ENCODE measurements around the gene BRS3. TPM values are rescaled to one million over a fixed set of nuclear protein-coding genes. Genes with fewer than 3 reads are reported as not detected.

The BRS3 gene
- total RNA-seq, 1 experiment from 2014 or later: not detected

DNA sequence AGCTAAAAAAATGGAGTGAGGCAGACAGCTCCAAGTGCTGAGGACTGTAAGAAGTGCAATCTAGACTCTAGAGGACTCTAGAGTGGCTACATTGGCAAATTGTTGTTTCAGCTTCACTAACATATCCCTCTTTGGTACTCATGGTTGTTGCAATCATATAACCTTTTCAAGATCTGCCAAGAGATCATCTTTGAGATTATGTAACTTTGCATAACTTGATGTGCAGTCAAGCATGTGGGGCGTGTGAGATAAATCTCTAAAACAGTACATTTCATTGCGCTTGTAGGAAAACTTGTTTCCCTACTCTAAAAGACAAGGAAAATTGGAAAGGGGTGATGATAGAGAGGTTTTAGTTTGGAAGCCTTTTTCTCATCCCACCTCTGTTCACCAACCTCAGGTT is 11.2 kb upstream of the BRS3 start:
- Histone ChIP-seq H3K9me3 (no peaks in the 10 kb centered on the region), H3K4me3 (no peak overlapping the region), H3K27me3 (no peaks in the 10 kb centered on the region), H3K36me3 (no peaks in the 10 kb centered on the region)
- no peak for DNase-seq

DNA sequence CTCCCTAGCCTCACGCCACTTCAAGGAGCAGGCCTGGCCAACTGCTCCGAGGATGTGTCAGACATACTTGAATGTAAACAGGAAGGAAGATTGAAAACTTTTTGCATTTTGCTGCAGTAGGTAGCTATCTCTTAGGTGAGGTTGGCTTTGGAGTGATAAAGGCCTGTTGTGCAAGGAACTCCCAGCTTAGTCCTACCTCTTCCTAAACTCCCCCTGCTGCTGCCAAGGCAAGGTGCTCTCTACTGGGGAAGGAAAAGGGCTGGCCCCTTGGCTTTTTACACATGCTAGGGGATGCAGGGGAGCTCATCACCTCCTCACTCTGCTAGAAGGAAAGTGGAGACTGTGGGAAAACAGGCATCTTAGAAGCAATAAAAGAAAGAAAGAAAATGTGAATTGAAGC is 10.7 kb upstream of the BRS3 start:
- DNase-seq: no peak
- H3K27me3 ChIP-seq: no peaks in the 10 kb centered on the region
- H3K36me3 ChIP-seq: no peaks in the 10 kb centered on the region
- no peaks in the 10 kb centered on the region for H3K9me3 ChIP-seq
- H3K4me3 ChIP-seq: no peak overlapping the region

DNA sequence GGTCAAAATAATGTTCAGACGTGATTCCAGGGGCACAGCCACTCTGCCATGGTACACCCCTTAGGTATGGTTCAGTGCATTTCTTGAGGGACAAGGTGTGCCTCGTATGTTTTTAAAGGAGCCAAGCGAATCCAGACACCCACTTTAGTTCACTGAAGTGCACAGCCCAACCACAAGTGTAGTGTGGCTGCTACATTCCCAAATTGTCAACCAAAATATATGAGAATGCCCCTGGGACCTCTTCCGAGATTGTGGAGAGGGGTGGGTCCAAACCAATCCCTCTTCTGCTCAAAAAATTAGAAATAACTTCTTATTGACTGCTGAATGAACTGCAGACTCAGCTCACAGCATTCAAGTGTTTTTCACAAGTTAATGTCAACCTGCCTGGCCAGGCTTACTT is 7.4 kb upstream of the BRS3 start:
- no peaks in the 10 kb centered on the region for H3K27me3 ChIP-seq
- no peaks in the 10 kb centered on the region for H3K36me3 ChIP-seq
- DNase-seq: no peak
- no peak overlapping the region for H3K4me3 ChIP-seq
- no peaks in the 10 kb centered on the region for H3K9me3 ChIP-seq

DNA sequence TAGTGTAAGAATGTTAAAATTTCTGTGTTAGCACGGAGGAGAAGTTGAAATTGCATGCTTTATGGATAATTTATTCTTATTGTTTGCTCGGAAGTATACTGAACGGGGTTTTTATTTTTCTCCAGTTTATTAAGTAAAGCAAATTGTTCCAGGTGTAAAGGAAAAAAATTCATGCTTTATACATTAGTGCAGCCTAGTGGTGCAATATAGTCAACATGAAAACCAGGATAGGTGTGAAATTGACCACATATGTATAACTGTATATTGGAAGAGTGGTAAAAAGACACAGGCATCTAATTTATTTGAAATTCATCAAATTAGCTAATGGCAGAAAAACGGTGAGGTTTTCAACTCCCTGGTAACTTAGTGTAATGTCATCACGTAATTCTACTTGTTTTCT is 959 bp downstream of the BRS3 start:
- DNase-seq: no peak
- H3K4me3 ChIP-seq: no peak overlapping the region
- H3K36me3 ChIP-seq: no peaks in the 10 kb centered on the region
- peaks cover 17% of the 10 kb centered on the region; the same call in 1 of the 2 replicates for H3K27me3 ChIP-seq
- no peaks in the 10 kb centered on the region for H3K9me3 ChIP-seq

DNA sequence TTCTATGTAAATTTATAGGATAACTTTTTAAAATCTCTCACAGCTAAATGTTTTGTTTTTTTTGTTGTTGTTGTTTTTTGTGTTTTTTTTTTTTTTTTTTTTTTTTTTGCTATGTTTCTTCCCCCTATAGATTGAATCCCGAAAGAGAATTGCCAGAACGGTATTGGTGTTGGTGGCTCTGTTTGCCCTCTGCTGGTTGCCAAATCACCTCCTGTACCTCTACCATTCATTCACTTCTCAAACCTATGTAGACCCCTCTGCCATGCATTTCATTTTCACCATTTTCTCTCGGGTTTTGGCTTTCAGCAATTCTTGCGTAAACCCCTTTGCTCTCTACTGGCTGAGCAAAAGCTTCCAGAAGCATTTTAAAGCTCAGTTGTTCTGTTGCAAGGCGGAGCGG is 4.1 kb downstream of the BRS3 start:
- peaks cover 17% of the 10 kb centered on the region; the same call in 1 of the 2 replicates for H3K27me3 ChIP-seq
- no peak for DNase-seq
- no peaks in the 10 kb centered on the region for H3K36me3 ChIP-seq
- no peaks in the 10 kb centered on the region for H3K9me3 ChIP-seq
- H3K4me3 ChIP-seq: no peak overlapping the region

DNA sequence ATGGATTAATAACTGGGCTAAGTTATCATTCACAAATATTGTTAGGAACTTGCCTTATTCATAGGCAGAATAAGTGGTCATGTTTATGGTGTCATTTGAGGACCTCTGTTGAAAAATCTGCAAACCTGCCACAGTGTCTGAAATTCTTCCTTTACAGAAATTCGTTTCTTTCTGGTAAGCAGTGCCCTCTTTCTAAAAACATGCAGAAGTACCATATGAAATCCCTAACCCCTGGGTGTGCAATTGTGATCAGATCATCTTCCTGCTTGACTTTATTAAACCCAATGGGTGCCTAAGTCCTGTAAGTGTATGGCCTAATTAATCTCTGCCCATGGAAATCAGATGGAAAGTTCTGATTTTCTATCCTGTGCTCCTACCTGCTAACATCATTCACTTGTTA is 5.3 kb downstream of the BRS3 start:
- no peak overlapping the region for H3K4me3 ChIP-seq
- H3K27me3 ChIP-seq: peaks cover 17% of the 10 kb centered on the region; the same call in 1 of the 2 replicates
- H3K9me3 ChIP-seq: no peaks in the 10 kb centered on the region
- H3K36me3 ChIP-seq: no peaks in the 10 kb centered on the region
- no peak for DNase-seq

DNA sequence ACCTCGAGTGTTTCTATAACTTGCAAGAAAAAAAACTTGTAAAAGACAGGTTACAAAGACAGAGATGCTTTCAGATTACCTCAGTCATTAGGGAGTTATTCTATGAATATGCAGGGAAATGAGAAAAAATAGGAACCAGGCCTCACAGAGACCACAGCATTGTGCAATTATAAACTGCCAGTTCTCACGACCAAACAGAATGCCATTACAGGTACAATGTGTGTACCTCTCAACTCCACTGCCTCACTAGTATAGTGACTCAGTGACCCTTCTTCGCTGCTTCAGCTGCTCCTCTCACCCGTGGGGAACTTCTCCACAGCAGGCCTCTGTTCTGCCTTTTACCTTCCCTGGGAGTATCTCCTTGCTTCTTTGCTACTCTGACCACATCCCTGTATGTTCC is 7.3 kb downstream of the BRS3 start:
- Histone ChIP-seq H3K36me3 (peaks cover 5% of the 10 kb centered on the region), H3K9me3 (no peaks in the 10 kb centered on the region)

DNA sequence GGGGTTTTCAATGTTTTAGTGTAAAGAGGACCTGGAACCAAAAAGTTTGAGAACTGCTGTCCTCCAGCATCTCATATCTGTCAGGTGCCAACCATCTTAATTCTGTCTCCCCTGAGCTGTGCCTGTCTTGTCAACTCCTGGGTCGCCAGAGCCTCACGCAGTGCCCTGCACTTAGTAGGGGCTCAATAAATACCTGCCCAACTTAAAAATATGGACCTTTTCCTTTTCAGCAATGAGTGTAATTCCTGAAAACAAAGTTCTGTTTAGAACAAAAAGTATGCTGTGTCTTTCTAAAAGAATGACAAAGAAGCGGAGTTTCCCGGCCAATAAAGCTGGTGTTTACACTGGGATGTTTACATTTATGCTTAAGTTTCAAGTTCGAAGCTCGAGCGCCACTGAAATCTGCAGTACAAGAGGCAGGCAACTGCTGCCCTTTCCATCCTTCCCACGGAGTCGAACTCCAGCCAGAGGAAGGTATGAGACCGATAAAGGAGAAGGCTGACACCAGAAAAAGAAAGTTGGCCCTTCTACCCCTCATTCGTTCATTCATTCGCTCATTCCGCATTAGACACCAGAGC is 8.5 kb downstream of the BRS3 start:
- Histone ChIP-seq H3K9me3 (no peaks in the 10 kb centered on the region), H3K27me3 (peaks cover 1% of the 10 kb centered on the region; the same call in 1 of the 2 replicates), H3K36me3 (peaks cover 17% of the 10 kb centered on the region), H3K4me3 (peak overlapping the region; percentile 73)
- DNase-seq: no peak

More for the DNA sequence above, 7.3 kb downstream of the BRS3 start:
- peaks cover 7% of the 10 kb centered on the region; the same call in 1 of the 2 replicates for H3K27me3 ChIP-seq
- DNase-seq: no peak
- H3K4me3 ChIP-seq: no peak overlapping the region

DNA sequence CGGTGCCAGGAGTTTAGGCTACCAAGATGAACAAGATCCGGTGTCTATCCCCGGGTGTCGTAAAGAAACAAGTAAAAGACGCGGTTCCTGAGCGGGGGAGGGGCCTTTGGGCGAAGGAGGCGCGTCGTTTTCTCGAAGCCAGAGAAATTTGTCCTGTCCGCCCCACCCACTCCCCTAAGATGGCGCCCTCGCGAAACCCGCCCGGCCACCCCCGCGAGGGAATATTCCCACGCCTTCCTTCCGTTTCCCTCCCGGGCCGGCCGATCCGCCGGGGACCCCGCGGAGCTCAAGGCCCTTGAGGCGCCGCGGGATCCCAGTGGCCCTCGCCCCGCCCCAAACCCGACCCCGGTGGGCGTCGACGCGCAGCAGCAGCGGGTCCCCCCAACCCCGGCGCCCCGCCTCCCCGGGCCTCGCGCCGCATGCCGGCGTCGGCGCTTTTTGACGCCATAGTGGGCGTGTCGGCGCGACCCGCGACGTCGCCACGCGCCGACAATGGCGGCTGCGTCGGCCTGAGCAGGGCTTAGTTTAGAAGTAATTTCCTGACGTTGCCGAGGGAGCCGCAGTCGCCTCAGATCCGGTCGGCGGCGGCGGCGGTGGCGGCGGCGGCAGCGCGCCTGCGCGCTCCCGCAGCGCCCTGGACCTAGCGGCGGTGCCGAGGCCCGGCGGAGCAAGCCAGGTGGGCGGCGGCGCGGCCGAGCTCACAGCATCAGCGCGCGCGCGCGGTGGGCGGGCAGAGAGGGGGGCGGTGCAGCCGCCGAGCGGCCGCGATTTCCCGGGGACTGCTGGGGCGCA is 9.2 kb downstream of the BRS3 start:
- no peaks in the 10 kb centered on the region for H3K27me3 ChIP-seq
- no peaks in the 10 kb centered on the region for H3K9me3 ChIP-seq
- peak overlapping the region; percentile 73 for H3K4me3 ChIP-seq
- H3K36me3 ChIP-seq: peaks cover 20% of the 10 kb centered on the region
- peak; percentile 86 for DNase-seq

DNA sequence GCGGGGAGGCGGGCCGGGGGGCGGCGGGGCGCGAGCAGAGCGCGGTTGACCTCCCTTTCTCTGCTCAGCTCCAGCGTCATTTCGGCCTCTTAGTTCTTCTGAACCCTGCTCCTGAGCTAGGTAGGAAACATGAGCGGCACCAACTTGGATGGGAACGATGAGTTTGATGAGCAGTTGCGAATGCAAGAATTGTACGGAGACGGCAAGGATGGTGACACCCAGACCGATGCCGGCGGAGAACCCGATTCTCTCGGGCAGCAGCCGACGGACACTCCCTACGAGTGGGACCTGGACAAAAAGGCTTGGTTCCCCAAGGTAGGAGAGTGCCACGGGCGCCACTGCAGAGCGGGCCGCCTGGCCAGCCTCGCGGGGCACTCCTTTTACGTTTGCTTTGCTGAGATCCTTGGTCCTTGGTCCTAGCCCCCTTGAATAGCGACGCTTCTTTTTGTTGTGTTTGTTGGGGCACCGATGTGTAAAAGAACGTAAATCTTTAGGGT is 9.9 kb downstream of the BRS3 start, which contains the start of gene HTATSF1:
Gene HTATSF1, plus strand, starts transcription at position 37 of the 497 bp plus-strand sequence. Its CDS starts 93 bp downstream, at position 130.
- peaks cover 20% of the 10 kb centered on the region for H3K36me3 ChIP-seq
- no peaks in the 10 kb centered on the region for H3K9me3 ChIP-seq
- no peaks in the 10 kb centered on the region for H3K27me3 ChIP-seq
- H3K4me3 ChIP-seq: peak within 1 kb of the TSS; percentile 73
- DNase-seq: no peak

DNA sequence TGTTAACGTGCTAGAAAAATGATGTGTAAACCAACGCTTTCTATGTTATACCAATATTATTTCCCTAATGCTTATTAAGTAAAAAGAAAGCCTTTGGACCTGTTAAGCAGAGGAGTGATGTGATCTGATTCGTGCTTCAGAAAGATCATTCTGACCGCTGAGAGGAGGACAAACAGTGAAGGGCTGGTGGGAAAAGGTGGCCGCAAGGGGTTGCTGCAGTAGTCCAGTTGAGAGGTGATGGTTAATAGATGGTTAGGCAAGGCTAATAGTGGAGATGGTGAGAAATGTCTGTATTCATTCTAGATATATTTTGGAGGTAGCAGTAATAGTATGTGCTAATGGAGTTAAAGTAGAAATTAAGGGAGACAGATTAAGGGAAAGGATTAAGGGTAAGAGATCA is 31.3 kb downstream of the BRS3 start:
- no peaks in the 10 kb centered on the region for H3K36me3 ChIP-seq
- no peak for DNase-seq
- no peaks in the 10 kb centered on the region for H3K27me3 ChIP-seq
- no peaks in the 10 kb centered on the region for H3K9me3 ChIP-seq
- H3K4me3 ChIP-seq: no peak overlapping the region

DNA sequence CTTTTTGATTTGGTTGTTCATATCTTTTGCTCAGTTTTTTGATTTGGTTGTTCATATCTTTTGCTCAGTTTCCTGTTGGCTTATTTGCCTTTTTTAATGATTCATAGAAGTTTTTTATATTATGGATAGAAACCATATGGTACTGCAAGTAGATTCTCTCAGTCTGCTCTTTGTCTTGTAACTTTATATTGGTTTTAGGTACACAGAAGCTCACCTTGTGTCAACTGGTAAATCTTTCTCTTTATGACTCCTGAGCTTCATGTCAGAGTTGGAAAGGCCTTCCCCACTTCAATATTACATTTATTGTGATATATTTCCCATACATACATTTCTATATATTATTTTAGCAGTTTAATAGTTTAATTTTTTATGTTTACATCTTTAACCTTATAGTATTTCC is 36.0 kb downstream of the BRS3 start:
- DNase-seq: no peak
- Histone ChIP-seq H3K4me3 (no peak overlapping the region), H3K9me3 (no peaks in the 10 kb centered on the region), H3K36me3 (no peaks in the 10 kb centered on the region), H3K27me3 (no peaks in the 10 kb centered on the region)

DNA sequence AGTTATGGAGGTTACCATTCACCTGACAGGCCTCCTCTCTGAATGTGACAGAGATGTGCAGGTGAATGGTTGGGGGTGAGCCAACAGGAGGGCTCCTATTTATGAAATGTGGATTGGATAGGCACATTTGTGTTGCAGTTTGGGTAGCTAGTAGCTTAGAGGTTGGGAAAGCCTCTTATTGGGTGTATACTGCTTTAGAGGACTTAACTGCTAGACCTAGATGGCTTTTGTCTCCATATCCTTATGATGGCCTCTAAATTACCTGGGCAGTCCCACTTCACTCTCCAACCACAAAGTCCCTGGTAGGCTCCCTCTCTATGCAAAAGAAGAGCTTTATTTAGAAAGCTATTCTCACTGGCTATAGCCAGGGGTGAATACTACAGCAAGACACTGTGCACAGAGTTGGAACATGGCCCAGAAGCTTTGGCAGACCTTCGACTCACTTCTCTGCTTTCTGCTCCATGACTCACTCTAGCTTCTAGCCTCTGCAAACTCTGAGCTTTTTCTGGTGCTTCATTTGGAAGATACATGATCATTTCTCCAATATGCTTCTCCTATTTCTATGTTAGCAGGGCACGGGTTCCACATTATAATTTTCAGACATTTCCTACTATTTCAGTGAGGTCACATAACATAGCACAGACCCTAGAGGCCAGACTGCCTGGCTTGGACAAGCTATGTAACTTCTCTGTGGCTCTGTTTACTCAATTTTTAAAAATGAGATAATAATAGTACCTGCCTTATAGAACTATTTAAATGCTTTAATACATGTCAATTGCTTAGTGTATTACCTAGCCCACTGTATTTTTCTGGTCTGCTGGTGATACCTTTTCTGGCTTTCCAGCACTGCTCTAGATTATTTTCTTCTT is 38.2 kb downstream of the BRS3 start:
- peak; percentile 81 for DNase-seq
- Histone ChIP-seq H3K4me3 (no peak overlapping the region), H3K27me3 (no peaks in the 10 kb centered on the region), H3K9me3 (no peaks in the 10 kb centered on the region), H3K36me3 (no peaks in the 10 kb centered on the region)

DNA sequence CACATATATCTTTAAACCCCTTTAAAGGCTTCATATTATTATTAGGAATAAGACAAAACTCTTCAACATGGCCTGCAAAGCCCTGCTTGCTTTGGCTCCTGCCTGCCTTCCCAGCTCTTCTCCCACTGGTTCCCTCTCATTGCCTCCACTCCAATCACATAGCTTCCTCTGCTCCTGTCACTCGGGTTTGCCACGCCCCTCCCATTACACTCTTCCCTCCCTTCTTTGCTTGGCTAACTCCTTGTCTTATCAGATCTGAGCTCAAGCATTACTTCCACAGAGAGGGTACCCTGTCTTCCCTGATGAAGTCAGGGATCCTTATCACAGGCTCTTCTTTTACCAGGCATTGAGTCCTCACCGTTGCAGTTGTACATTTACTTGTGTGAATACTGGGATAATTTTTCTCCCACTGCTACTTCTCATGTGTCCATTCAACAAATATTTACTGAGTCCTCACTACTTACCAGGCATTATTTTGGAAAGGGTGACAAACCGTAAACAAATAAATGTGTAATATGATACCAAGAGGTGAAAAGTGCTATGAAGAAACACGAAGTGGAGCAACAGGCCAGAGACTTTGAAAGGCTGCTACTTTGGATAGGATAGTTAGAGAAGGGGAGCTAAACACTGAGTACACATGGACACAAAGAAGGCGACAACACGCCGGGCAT is 41.0 kb downstream of the BRS3 start:
- no peak overlapping the region for H3K4me3 ChIP-seq
- no peaks in the 10 kb centered on the region for H3K27me3 ChIP-seq
- no peaks in the 10 kb centered on the region for H3K36me3 ChIP-seq
- no peak for DNase-seq
- no peaks in the 10 kb centered on the region for H3K9me3 ChIP-seq

DNA sequence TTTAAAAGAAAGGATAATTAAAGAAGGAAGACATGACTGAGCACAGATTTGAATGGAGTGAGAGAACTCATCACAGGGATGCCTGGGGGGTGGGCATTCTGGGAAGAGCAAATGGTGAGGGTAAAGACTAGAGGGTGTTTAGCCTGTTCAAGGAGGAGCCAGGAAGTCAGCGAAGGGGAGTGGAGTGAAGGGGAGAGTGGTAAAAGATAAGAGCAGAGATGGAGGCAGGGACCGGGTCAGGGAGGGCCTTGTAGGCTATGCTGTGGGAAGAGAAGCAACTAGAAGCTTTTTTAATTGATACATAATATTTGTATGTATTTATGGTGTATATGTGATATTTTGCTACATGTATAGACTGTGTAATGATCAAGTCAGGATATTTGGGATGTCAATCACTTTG is 42.0 kb downstream of the BRS3 start:
- no peak for DNase-seq
- H3K27me3 ChIP-seq: no peaks in the 10 kb centered on the region
- H3K36me3 ChIP-seq: no peaks in the 10 kb centered on the region
- H3K4me3 ChIP-seq: no peak overlapping the region
- no peaks in the 10 kb centered on the region for H3K9me3 ChIP-seq

DNA sequence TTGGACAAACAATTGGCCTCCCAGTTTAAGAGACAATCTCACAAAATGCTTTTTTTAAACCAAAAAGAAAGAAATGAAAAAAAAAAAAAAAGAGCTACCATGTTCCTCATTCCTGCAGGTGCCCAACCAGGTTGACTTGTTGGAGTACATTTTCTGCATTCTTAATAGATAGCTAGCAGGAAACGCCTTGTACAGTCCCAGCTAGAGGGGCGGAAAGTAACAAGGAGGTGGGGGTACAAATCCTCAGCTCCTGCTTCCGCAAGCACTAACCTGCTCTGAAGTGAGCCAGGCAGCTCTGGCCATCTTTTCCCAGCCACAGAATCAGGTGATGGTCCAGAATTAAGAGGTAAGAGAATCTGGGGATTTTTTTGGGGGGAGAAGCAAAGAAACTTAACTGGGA is 44.2 kb downstream of the BRS3 start, which contains the start of gene VGLL1:
Gene VGLL1, plus strand, starts transcription at position 265 of the 400 bp plus-strand sequence. CDS start 3,806 bp downstream, outside the sequence.
- no peaks in the 10 kb centered on the region for H3K27me3 ChIP-seq
- no peaks in the 10 kb centered on the region for H3K9me3 ChIP-seq
- H3K4me3 ChIP-seq: no peak within 1 kb of the TSS
- H3K36me3 ChIP-seq: no peaks in the 10 kb centered on the region
- no peak for DNase-seq
